Measurements from ENCODE around the gene MNT. TPM values are rescaled to one million over a fixed set of nuclear protein-coding genes. Genes with fewer than 3 reads are reported as not detected.

Gene MNT
- total RNA-seq, 2 experiments from 2014 or later = 16.0 to 19.3 TPM

GRCh38 chr17:2388020-2388682, 12.7 kb downstream of the MNT start:
- POLR2A ChIA-PET = interaction anchor here (0.5 to 1.3 kb wide), 2 partner anchors 28 to 943 kb away, joined by 3 read pairs; no protein-coding TSS in a partner anchor
- no peak for DNase-seq
- no peak overlapping the region for H3K27ac Mint-ChIP-seq
- peaks cover 13% of the 10 kb centered on the region for H3K36me3 Mint-ChIP-seq (ENCODE audit: low read depth)
- peaks cover 36% of the 10 kb centered on the region for H3K4me1 Mint-ChIP-seq
- no peaks in the 10 kb centered on the region for H3K9me3 Mint-ChIP-seq (ENCODE audit: low read depth)
- intact Hi-C loops (cut with DNase I, micrococcal nuclease) = no loop called here
- H3K27me3 Mint-ChIP-seq = no peaks in the 10 kb centered on the region
- CTCF ChIA-PET = interaction anchor here (0.6 kb wide), 1 partner anchor 19 kb away, joined by 3 read pairs; no protein-coding TSS in a partner anchor
- no peak for ATAC-seq
- H3K4me3 Mint-ChIP-seq = no peak overlapping the region

- POLR2A ChIA-PET = interaction anchor here (0.6 to 1.3 kb wide), 2 partner anchors 29 to 110 kb away, joined by 3 to 5 read pairs; no protein-coding TSS in a partner anchor
- no peak overlapping the region for H3K27ac Mint-ChIP-seq
- H3K27me3 Mint-ChIP-seq = no peaks in the 10 kb centered on the region
- no peak for ATAC-seq
- no peaks in the 10 kb centered on the region for H3K9me3 Mint-ChIP-seq (ENCODE audit: low read depth)
- peaks cover 13% of the 10 kb centered on the region for H3K36me3 Mint-ChIP-seq (ENCODE audit: low read depth)
- peaks cover 38% of the 10 kb centered on the region for H3K4me1 Mint-ChIP-seq
- CTCF ChIA-PET = interaction anchor here (0.7 kb wide), 1 partner anchor 29 kb away, joined by 3 read pairs; no protein-coding TSS in a partner anchor
- H3K4me3 Mint-ChIP-seq = no peak overlapping the region
- intact Hi-C loops (cut with DNase I, micrococcal nuclease) = no loop called here
- DNase-seq = no peak
These were observed 13.5 kb downstream of the MNT start for GRCh38 chr17:2387086-2388019.

GRCh38 chr17:2386400-2387085, 14.3 kb downstream of the MNT start:
- intact Hi-C loops (cut with DNase I, micrococcal nuclease) = no loop called here
- peaks cover 30% of the 10 kb centered on the region for H3K4me1 Mint-ChIP-seq
- ChIA-PET POLR2A (interaction anchor here (1.3 kb wide), 1 partner anchor 30 kb away, joined by 3 read pairs; no protein-coding TSS in a partner anchor), CTCF (interaction anchor here (0.7 kb wide), 1 partner anchor 30 kb away, joined by 3 read pairs; no protein-coding TSS in a partner anchor)
- no peaks in the 10 kb centered on the region for H3K27me3 Mint-ChIP-seq
- DNase-seq = no peak
- H3K36me3 Mint-ChIP-seq (ENCODE audit: low read depth) = peaks cover 8% of the 10 kb centered on the region
- H3K9me3 Mint-ChIP-seq (ENCODE audit: low read depth) = no peaks in the 10 kb centered on the region
- H3K4me3 Mint-ChIP-seq = no peak overlapping the region
- H3K27ac Mint-ChIP-seq = no peak overlapping the region
- no peak for ATAC-seq

GRCh38 chr17:2385240-2386210, 15.3 kb downstream of the MNT start:
- no peak for ATAC-seq
- Mint-ChIP-seq H3K27ac (no peak overlapping the region), H3K4me3 (no peak overlapping the region), H3K4me1 (peaks cover 21% of the 10 kb centered on the region), H3K9me3 (ENCODE audit: low read depth) (no peaks in the 10 kb centered on the region), H3K36me3 (ENCODE audit: low read depth) (peaks cover 8% of the 10 kb centered on the region), H3K27me3 (no peaks in the 10 kb centered on the region)
- CTCF ChIA-PET = interaction anchor here (0.6 to 7.8 kb wide), 2 partner anchors 30 to 223 kb away, joined by 3 to 389 read pairs; no protein-coding TSS in a partner anchor
- POLR2A ChIA-PET = no interaction called here
- intact Hi-C loops (cut with DNase I, micrococcal nuclease) = no loop called here
- DNase-seq = no peak

DNA sequence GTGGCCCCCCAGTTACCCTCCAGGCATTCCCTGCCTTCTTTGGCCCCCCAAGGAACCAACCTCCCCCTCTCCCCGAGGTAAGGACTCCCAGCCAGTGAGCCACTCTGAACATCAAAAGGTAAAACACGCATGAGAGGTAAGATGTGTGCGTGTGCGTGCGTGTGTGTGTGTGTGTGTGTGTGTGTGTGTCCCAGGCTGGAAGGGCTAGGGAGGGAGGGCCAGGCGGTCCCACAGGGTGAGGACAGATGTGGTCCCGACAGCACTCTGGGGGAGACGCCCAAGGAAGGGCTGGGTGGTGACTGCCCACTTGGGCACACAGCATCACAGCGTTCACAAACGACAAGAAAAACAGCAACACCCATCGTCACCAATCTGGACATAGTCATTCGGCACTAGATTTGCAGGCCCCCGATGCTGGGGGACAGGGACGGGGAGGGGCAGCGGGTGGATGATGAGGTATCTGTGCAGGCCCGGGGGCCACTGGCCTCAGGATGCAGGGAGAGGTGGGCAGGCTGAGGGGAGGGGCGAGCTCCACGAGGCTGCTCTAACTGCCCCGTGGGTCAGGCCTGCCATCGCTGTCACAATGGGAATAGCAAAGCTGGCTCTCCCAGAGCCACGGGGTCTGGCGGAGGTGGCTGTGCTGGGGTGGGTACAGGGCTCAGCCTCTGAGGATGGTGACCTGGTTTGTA, 16.3 kb downstream of the MNT start:
- CTCF ChIA-PET = interaction anchor here (0.6 to 7.8 kb wide), 2 partner anchors 31 to 472 kb away, joined by 3 to 389 read pairs; no protein-coding TSS in a partner anchor
- no peaks in the 10 kb centered on the region for H3K9me3 Mint-ChIP-seq (ENCODE audit: low read depth)
- POLR2A ChIA-PET = no interaction called here
- H3K4me1 Mint-ChIP-seq = peaks cover 11% of the 10 kb centered on the region
- ATAC-seq (no peak), DNase-seq (no peak)
- peaks cover 6% of the 10 kb centered on the region for H3K36me3 Mint-ChIP-seq (ENCODE audit: low read depth)
- no peaks in the 10 kb centered on the region for H3K27me3 Mint-ChIP-seq
- intact Hi-C loops (cut with DNase I, micrococcal nuclease) = no loop called here
- no peak overlapping the region for H3K27ac Mint-ChIP-seq
- no peak overlapping the region for H3K4me3 Mint-ChIP-seq

DNA sequence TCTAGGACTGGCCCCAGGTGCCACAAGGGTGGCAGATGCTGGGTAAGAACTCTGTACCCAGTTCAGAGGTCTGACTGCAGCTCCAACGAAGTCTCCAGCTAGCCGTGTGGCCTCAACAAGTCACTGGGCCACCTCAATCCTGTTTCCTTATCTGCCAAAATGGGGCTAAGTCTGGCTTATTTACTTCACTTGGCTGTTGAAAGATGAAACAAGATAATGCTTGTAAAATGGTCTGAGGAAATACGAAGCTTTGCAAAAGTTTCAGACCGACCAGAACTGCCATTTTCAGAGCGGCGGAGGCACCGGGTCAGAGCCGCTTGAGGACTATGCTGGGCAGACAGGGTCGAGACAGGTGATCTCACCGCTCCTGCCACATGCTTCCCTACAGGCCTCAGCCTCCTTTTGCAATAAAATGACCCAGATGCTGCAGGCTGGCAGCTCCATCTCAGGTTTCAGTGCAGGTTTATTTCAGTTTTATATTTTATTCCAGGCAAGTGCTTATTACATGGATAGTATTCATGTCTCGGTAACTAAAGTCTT, 17.2 kb downstream of the MNT start:
- CTCF ChIA-PET = interaction anchor here (0.6 to 7.8 kb wide), 13 partner anchors 8 to 1711 kb away, joined by 3 to 389 read pairs (median 10); partner anchors contain the start of gene MNT
- ATAC-seq = no peak
- Mint-ChIP-seq H3K27me3 (no peaks in the 10 kb centered on the region), H3K4me1 (peaks cover 8% of the 10 kb centered on the region), H3K9me3 (ENCODE audit: low read depth) (no peaks in the 10 kb centered on the region), H3K36me3 (ENCODE audit: low read depth) (peaks cover 6% of the 10 kb centered on the region), H3K27ac (no peak overlapping the region), H3K4me3 (no peak overlapping the region)
- POLR2A ChIA-PET = interaction anchor here (1.1 to 1.2 kb wide), 2 partner anchors 9 to 127 kb away, joined by 3 to 8 read pairs; no protein-coding TSS in a partner anchor
- intact Hi-C loops (cut with DNase I, micrococcal nuclease) = no loop called here
- DNase-seq = no peak

DNA sequence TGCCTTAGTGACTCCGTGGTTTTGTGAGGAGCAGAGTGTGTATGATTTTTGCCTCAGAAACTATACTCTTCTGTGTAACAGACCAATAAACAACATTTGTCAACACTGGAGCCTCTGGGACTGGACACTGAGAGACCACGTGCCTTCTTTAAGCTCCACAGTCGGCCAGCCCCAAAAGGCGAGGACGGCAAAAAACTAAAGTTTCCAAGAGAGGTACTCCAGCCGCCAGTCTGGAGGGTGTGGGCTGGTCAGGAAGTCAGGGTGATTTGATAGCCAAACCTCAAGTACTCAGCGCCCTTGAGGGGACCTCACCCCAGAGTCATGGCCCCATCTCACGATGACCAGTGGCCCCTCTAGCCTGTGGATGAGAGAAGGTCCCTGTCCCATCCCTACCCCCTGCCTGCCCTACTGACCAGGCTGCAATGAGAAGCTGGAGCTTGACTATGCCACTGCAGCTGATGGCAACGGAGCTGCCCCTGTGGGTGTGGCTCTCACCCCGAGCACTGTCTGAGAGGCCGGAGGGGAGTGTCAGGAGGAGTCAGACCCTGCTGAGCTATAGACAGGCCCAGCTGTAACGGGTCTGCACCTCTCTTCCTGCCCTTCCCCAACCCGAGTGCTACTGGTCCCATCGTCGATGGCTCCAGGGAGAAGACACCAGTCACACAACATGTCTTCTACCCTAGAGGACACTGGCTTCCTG, 19.8 kb downstream of the MNT start:
- H3K27ac Mint-ChIP-seq = no peak overlapping the region
- intact Hi-C loops (cut with DNase I, micrococcal nuclease) = no loop called here
- H3K27me3 Mint-ChIP-seq = no peaks in the 10 kb centered on the region
- H3K4me1 Mint-ChIP-seq = peaks cover 3% of the 10 kb centered on the region
- no peaks in the 10 kb centered on the region for H3K36me3 Mint-ChIP-seq (ENCODE audit: low read depth)
- H3K9me3 Mint-ChIP-seq (ENCODE audit: low read depth) = no peaks in the 10 kb centered on the region
- ATAC-seq (no peak), DNase-seq (no peak)
- no peak overlapping the region for H3K4me3 Mint-ChIP-seq
- ChIA-PET CTCF (interaction anchor here (0.5 to 7.8 kb wide), 12 partner anchors 11 to 386 kb away, joined by 3 to 389 read pairs (median 9); partner anchors contain the start of gene MNT), POLR2A (no interaction called here)

DNA sequence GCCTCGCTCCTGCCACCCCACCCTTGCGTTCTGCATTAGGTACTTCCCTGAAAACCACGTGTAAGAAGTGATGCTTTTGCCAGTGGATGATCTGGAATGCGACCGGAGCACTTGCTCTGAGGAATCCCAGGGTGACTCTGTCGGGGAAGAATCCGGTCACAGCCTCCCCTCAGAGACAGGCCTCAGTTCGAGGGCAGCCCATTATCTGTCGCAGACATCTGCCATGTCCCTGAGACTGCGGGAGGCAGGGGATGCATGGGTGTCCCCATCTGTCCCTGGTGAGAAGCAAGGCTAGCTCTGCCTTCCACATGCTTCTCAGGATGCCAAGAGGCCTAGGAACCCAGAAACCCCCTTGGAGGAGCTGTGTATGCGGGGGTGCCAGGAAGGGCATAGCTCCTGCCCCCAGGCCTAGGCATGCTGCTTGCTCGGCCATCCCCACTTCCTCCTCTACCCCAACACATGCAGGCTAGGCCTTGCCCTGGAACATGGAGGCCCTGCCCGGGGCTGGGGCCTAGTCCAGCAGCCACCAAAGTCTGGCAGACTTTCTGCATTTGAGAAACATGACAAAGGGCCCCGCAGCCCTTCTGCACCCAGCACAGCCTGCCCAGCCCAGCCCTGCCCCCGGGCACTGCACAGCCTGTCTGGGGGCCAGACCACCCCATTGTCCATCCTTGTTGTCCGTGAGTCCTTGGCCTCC, 20.5 kb downstream of the MNT start:
- ATAC-seq (no peak), DNase-seq (no peak)
- ChIA-PET CTCF (interaction anchor here (0.5 to 7.8 kb wide), 3 partner anchors 28 to 385 kb away, joined by 6 to 389 read pairs (median 17); no protein-coding TSS in a partner anchor), POLR2A (no interaction called here)
- H3K27me3 Mint-ChIP-seq = no peaks in the 10 kb centered on the region
- H3K4me3 Mint-ChIP-seq = no peak overlapping the region
- H3K27ac Mint-ChIP-seq = no peak overlapping the region
- intact Hi-C loops (cut with DNase I, micrococcal nuclease) = no loop called here
- H3K9me3 Mint-ChIP-seq (ENCODE audit: low read depth) = no peaks in the 10 kb centered on the region
- peaks cover 3% of the 10 kb centered on the region for H3K4me1 Mint-ChIP-seq
- H3K36me3 Mint-ChIP-seq (ENCODE audit: low read depth) = no peaks in the 10 kb centered on the region

Measured in activated CD4-positive, alpha-beta T cell treated with anti-CD3 and anti-CD28 coated beads for 36 hours (primary cell).